HFFc6 (cell line): Measurements from ENCODE around the gene SPATA2L. TPM values are rescaled to one million over a fixed set of nuclear protein-coding genes. Genes with fewer than 3 reads are reported as not detected.
A peak's percentile ranks its signal among the peaks of the same experiment; 100 is the strongest.
"Not testable (repeated sequence)": the region's sequence is repeated elsewhere in the genome, so short reads cannot be mapped to it uniquely, and the experiment has no call there.

Experiments used
- DNase-seq: peaks from one replicate; pipeline ENCODE4 v3.0.0-alpha.2; 2018
- H3K27ac Mint-ChIP-seq: 2 replicates; pipeline ENCODE4 v1.8.0; 2020; ENCODE audit warnings: mild to moderate bottlenecking, mixed read lengths
- H3K27me3 Mint-ChIP-seq: 2 replicates; pipeline ENCODE4 v1.8.0; 2021; ENCODE audit warnings: mild to moderate bottlenecking, moderate library complexity, mixed read lengths; ENCODE audit not compliant: insufficient read depth
- H3K36me3 Mint-ChIP-seq: 2 replicates; pipeline ENCODE4 v1.8.0; 2021; ENCODE audit warnings: low read depth, mixed read lengths
- H3K4me1 Mint-ChIP-seq: 2 replicates; pipeline ENCODE4 v1.8.0; 2020; ENCODE audit warnings: low read depth, mixed read lengths
- H3K4me3 Mint-ChIP-seq: 2 replicates; pipeline ENCODE4 v1.8.0; 2020; ENCODE audit warnings: mild to moderate bottlenecking, moderate library complexity, mixed read lengths
- H3K9me3 Mint-ChIP-seq: 2 replicates; pipeline ENCODE4 v1.8.0; 2020; ENCODE audit warnings: mild to moderate bottlenecking, mixed read lengths
- CTCF ChIP-seq: fragments of 200-600 bp; sonication (generic); IDR thresholded peaks from 2 replicates; pipeline ENCODE4 v1.5.0; 2021; ENCODE audit warnings: antibody characterized with exemption, mild to moderate bottlenecking
- total RNA-seq, 6 experiments: library from RNA; stranded (reverse); fragmentation: NEBNext Ultra II Directional; extraction: Animal tissue kit (Norgen Biotek cat#: 25700); gene quantifications; 2 replicates in 1 of 6; 3 replicates in 5 of 6; pipeline ENCODE4 v1.2.3, GENCODE V29; 2021

SPATA2L gene
- total RNA-seq, 6 experiments from 2014 or later, result 5.6 to 6.9 (median 5.9) TPM

GRCh38 chr16:89691986-89692569, 9.4 kb downstream of the SPATA2L start:
- peaks cover 5% of the 10 kb centered on the region for H3K27me3 Mint-ChIP-seq
- peaks cover 6% of the 10 kb centered on the region for H3K36me3 Mint-ChIP-seq
- peaks cover 7% of the 10 kb centered on the region for H3K4me1 Mint-ChIP-seq
- H3K27ac Mint-ChIP-seq, result no peak overlapping the region
- H3K4me3 Mint-ChIP-seq, result no peak overlapping the region
- TF ChIP-seq CTCF, result no peak
- no peak for DNase-seq
- no peaks in the 10 kb centered on the region for H3K9me3 Mint-ChIP-seq

- Mint-ChIP-seq H3K27ac (no peak overlapping the region), H3K4me3 (no peak overlapping the region), H3K9me3 (no peaks in the 10 kb centered on the region), H3K4me1 (peaks cover 7% of the 10 kb centered on the region), H3K27me3 (peaks cover 7% of the 10 kb centered on the region), H3K36me3 (peaks cover 6% of the 10 kb centered on the region)
- no peak for TF ChIP-seq CTCF
- no peak for DNase-seq
Measured at GRCh38 chr16:89691231-89691985, 10.1 kb downstream of the SPATA2L start.

- no peak for TF ChIP-seq CTCF
- Mint-ChIP-seq H3K9me3 (no peaks in the 10 kb centered on the region), H3K27ac (no peak overlapping the region), H3K4me1 (peaks cover 7% of the 10 kb centered on the region), H3K27me3 (peaks cover 8% of the 10 kb centered on the region), H3K36me3 (peaks cover 10% of the 10 kb centered on the region), H3K4me3 (no peak overlapping the region)
- no peak for DNase-seq
Measured at GRCh38 chr16:89690392-89690901, 11.1 kb downstream of the SPATA2L start.

- H3K27ac Mint-ChIP-seq, H3K9me3 Mint-ChIP-seq, DNase-seq, H3K4me3 Mint-ChIP-seq, H3K27me3 Mint-ChIP-seq, H3K4me1 Mint-ChIP-seq: not testable (repeated sequence)
- peaks cover 16% of the 10 kb centered on the region for H3K36me3 Mint-ChIP-seq
Measured at GRCh38 chr16:89689621-89690020, 11.9 kb downstream of the SPATA2L start.

- Mint-ChIP-seq H3K27ac (no peak overlapping the region), H3K9me3 (peaks cover 7% of the 10 kb centered on the region), H3K27me3 (peaks cover 8% of the 10 kb centered on the region), H3K4me1 (peaks cover 7% of the 10 kb centered on the region), H3K4me3 (no peak overlapping the region), H3K36me3 (peaks cover 18% of the 10 kb centered on the region)
- DNase-seq, result no peak
- TF ChIP-seq CTCF, result no peak
Measured at GRCh38 chr16:89689142-89689541, 12.4 kb downstream of the SPATA2L start.

GRCh38 chr16:89688395-89688794, 13.1 kb downstream of the SPATA2L start:
- peaks cover 8% of the 10 kb centered on the region for H3K27me3 Mint-ChIP-seq
- H3K27ac Mint-ChIP-seq, result peak overlapping the region; percentile 98; the same call in 1 of the 2 replicates
- no peak for DNase-seq
- peaks cover 7% of the 10 kb centered on the region for H3K9me3 Mint-ChIP-seq
- H3K4me3 Mint-ChIP-seq, result peak overlapping the region; percentile 93; the same call in 1 of the 2 replicates
- peaks cover 7% of the 10 kb centered on the region for H3K4me1 Mint-ChIP-seq
- H3K36me3 Mint-ChIP-seq, result peaks cover 18% of the 10 kb centered on the region
- no peak for TF ChIP-seq CTCF
